Stimulated activated CD4-positive, alpha-beta T cell treated with anti-CD3 and anti-CD28 coated beads, Interleukin-15, amount 100 ng/mL, for 24 hours (primary cell): ENCODE measurements around the gene ARHGAP18.

Experiments used
- DNase-seq: peaks from one replicate; pipeline ENCODE4 v3.0.0-alpha.2; 2020

The ARHGAP18 gene

GRCh38 chr6:129709769-129710449 lies at the start of gene ARHGAP18:
Gene ARHGAP18 (minus strand): TSS chr6:129710177. CDS start chr6:129710136, 41 bp downstream.
- peak; percentile 87 for DNase-seq

- DNase-seq, result no peak
Observed at GRCh38 chr6:129755787-129756186, 45.8 kb upstream of the ARHGAP18 start.

- DNase-seq, result no peak
Observed at GRCh38 chr6:129754750-129755149, 44.8 kb upstream of the ARHGAP18 start.

- DNase-seq, result no peak
Observed at GRCh38 chr6:129753422-129753821, 43.4 kb upstream of the ARHGAP18 start.

- no peak for DNase-seq
Observed at GRCh38 chr6:129751384-129751783, 41.4 kb upstream of the ARHGAP18 start.

- no peak for DNase-seq
Observed at GRCh38 chr6:129750360-129750759, 40.4 kb upstream of the ARHGAP18 start.

- no peak for DNase-seq
Observed at GRCh38 chr6:129749749-129750120, 39.8 kb upstream of the ARHGAP18 start.

- no peak for DNase-seq
Observed at GRCh38 chr6:129748901-129749748, 39.1 kb upstream of the ARHGAP18 start.

GRCh38 chr6:129748212-129748900 lies 38.4 kb upstream of the ARHGAP18 start:
- peak; percentile 71 for DNase-seq

GRCh38 chr6:129747588-129748112 lies 37.7 kb upstream of the ARHGAP18 start:
- DNase-seq, result no peak

- no peak for DNase-seq
Observed at GRCh38 chr6:129744880-129745237, 34.9 kb upstream of the ARHGAP18 start.

GRCh38 chr6:129744201-129744879 lies 34.4 kb upstream of the ARHGAP18 start:
- no peak for DNase-seq

- DNase-seq, result no peak
Observed at GRCh38 chr6:129740013-129740412, 30.0 kb upstream of the ARHGAP18 start.

- DNase-seq, result no peak
Observed at GRCh38 chr6:129736105-129736504, 26.1 kb upstream of the ARHGAP18 start.

GRCh38 chr6:129733290-129733689 lies 23.3 kb upstream of the ARHGAP18 start:
- DNase-seq, result no peak

GRCh38 chr6:129732542-129732941 lies 22.6 kb upstream of the ARHGAP18 start:
- DNase-seq, result no peak

- DNase-seq, result no peak
Observed at GRCh38 chr6:129732034-129732433, 22.1 kb upstream of the ARHGAP18 start.

- DNase-seq, result no peak
Observed at GRCh38 chr6:129731428-129731827, 21.5 kb upstream of the ARHGAP18 start.

- peak; percentile 16 for DNase-seq
Observed at GRCh38 chr6:129730477-129731165, 20.6 kb upstream of the ARHGAP18 start.

GRCh38 chr6:129726650-129727049 lies 16.7 kb upstream of the ARHGAP18 start:
- DNase-seq, result no peak

GRCh38 chr6:129725341-129725740 lies 15.4 kb upstream of the ARHGAP18 start:
- no peak for DNase-seq

GRCh38 chr6:129719692-129720091 lies 9.7 kb upstream of the ARHGAP18 start:
- no peak for DNase-seq
